HepG2 (cell line): ENCODE measurements around the gene P2RX1. TPM values are rescaled to one million over a fixed set of nuclear protein-coding genes. Genes with fewer than 3 reads are reported as not detected.

Experiments used
- ATAC-seq: fragments of 200-7000 bp; cut with Tn5 transposase; 3 replicates; pipeline ENCODE4 v1.9.1; 2020; ENCODE audit warnings: mild to moderate bottlenecking, moderate library complexity
- BruUV-seq: library from RNA; stranded (reverse); fragments of 400-500 nt; replicated peaks from 2 replicates; lab custom pipeline; 2021; lab: Mats Ljungman, UMichigan
- CTCF ChIA-PET: fragments of 300-600 bp; formaldehyde crosslinking; extraction: SDS; loops from one replicate; lab custom pipeline; 2021; ENCODE audit warnings: low total read pairs, inconsistent platforms, low intra/inter-chr PET ratio; lab: Yijun Ruan, JAX
- POLR2A ChIA-PET: fragments of 350-600 bp; sonication (Branson Sonifier 250); formaldehyde crosslinking; loops from one replicate; lab custom pipeline; 2020; ENCODE audit warnings: antibody characterized with exemption, inconsistent platforms; lab: Yijun Ruan, JAX
- DNase-seq: peaks from one replicate; pipeline ENCODE4 v3.0.0-alpha.2; 2015; ENCODE audit warnings: low spot score
- FAIRE-seq: peaks from 3 replicates; lab custom pipeline; 2011; peaks lifted over from hg19 to GRCh38; lab: Jason Lieb, UNC
- H2AFZ ChIP-seq: one replicate; pipeline ENCODE4 v1.6.1; 2011; ENCODE audit warnings: low read length, inconsistent platforms
- H3K27ac ChIP-seq: fragments of 300-600 bp; 3 replicates; pipeline ENCODE4 v1.8.0; 2011; ENCODE audit warnings: mixed run types, mild to moderate bottlenecking, mixed read lengths, low read length, inconsistent platforms; ENCODE audit not compliant: insufficient read depth; ENCODE audit errors: extremely low read length
- H3K27me3 ChIP-seq, 2 experiments: fragments of 200-600 bp in 1 of 2; 2 replicates in 1 of 2; 3 replicates in 1 of 2; pipeline versions ENCODE4 v1.6.0 to v1.8.0; 2011; ENCODE audit warnings: low read length in 2 of 2, mild to moderate bottlenecking in 2 of 2, moderate library complexity in 2 of 2, inconsistent platforms in 1 of 2; ENCODE audit not compliant: insufficient read depth in 2 of 2, control insufficient read depth in 1 of 2
- H3K36me3 ChIP-seq, 2 experiments: fragments of 200-600 bp in 1 of 2; replicated peaks in 1 of 2; 2 replicates in 1 of 2; 3 replicates in 1 of 2; pipeline versions ENCODE4 v1.5.1 to v1.8.0; 2011; ENCODE audit warnings: low read length in 2 of 2, inconsistent platforms in 1 of 2; ENCODE audit not compliant: insufficient read depth in 2 of 2, control insufficient read depth in 1 of 2
- H3K4me1 ChIP-seq: 2 replicates; pipeline ENCODE4 v1.5.1; 2012; ENCODE audit warnings: low read length, inconsistent platforms; ENCODE audit not compliant: insufficient read depth
- H3K4me2 ChIP-seq: 2 replicates; pipeline ENCODE4 v1.6.0; 2011; ENCODE audit warnings: low read depth, low read length, inconsistent platforms
- H3K4me3 ChIP-seq, 3 experiments: fragments of 200-600 bp in 1 of 3; sonication (generic), shearing (Covaris generic) in 1 of 3; replicated peaks in 1 of 3; 2 replicates each; pipeline ENCODE4 v1.5.1; 2011 to 2016; ENCODE audit warnings: low read length in 3 of 3, inconsistent platforms in 2 of 3, low read depth in 2 of 3, mild to moderate bottlenecking in 2 of 3, control low read depth in 1 of 3, mixed read lengths in 1 of 3; ENCODE audit not compliant: insufficient read depth in 1 of 3
- H3K79me2 ChIP-seq: one replicate; pipeline ENCODE4 v1.6.1; 2011; ENCODE audit warnings: low read length, inconsistent platforms; ENCODE audit not compliant: insufficient read depth
- H3K9ac ChIP-seq: 2 replicates; pipeline ENCODE4 v1.6.0; 2011; ENCODE audit warnings: mild to moderate bottlenecking, low read depth, low read length, inconsistent platforms; ENCODE audit not compliant: insufficient read depth
- H3K9me3 ChIP-seq: 2 replicates; pipeline ENCODE4 v1.5.1; 2012; ENCODE audit warnings: mild to moderate bottlenecking, low read length
- H4K20me1 ChIP-seq: 2 replicates; pipeline ENCODE4 v1.6.0; 2011; ENCODE audit warnings: inconsistent platforms, mild to moderate bottlenecking, low read length, moderate library complexity; ENCODE audit not compliant: insufficient read depth
- ISX ChIP-seq: sonication (generic); formaldehyde crosslinking; conservative IDR thresholded peaks from 2 replicates; pipeline ENCODE4 v1.5.0; 2020; ENCODE audit warnings: missing genetic modification reagents
- JUND ChIP-seq: sonication (generic); formaldehyde crosslinking; IDR thresholded peaks from 2 replicates; pipeline ENCODE4 v1.8.0; 2022; ENCODE audit warnings: mild to moderate bottlenecking, missing genetic modification reagents
- NONO ChIP-seq, 2 experiments: fragments of 450-650 bp in 1 of 2; sonication (generic) in 1 of 2; formaldehyde crosslinking in 1 of 2; IDR thresholded peaks in 1 of 2; conservative IDR thresholded peaks in 1 of 2; 2 replicates each; pipeline versions ENCODE4 v1.6.1 to v1.8.0; 2017 to 2022; ENCODE audit warnings: mild to moderate bottlenecking in 1 of 2, missing genetic modification reagents in 1 of 2, moderate library complexity in 1 of 2
- NR0B2 ChIP-seq: sonication (generic); formaldehyde crosslinking; IDR thresholded peaks from 2 replicates; pipeline ENCODE4 v1.4.0; 2020; ENCODE audit warnings: mild to moderate bottlenecking, missing genetic modification reagents
- NR1H2 ChIP-seq: sonication (generic); formaldehyde crosslinking; IDR thresholded peaks from 2 replicates; pipeline ENCODE4 v1.8.1; 2022; ENCODE audit warnings: low read depth, missing genetic modification reagents, borderline replicate concordance
- SPEN ChIP-seq: sonication (generic); formaldehyde crosslinking; IDR thresholded peaks from 2 replicates; pipeline ENCODE4 v1.5.1; 2020; ENCODE audit warnings: low read depth, mild to moderate bottlenecking, missing genetic modification reagents
- SSRP1 ChIP-seq: IDR thresholded peaks from 2 replicates; pipeline ENCODE4 v1.6.1; 2016; ENCODE audit warnings: control low read depth
- ZBTB3 ChIP-seq: sonication (generic); formaldehyde crosslinking; IDR thresholded peaks from 2 replicates; pipeline ENCODE4 v1.4.0; 2020; ENCODE audit warnings: low read depth, mild to moderate bottlenecking, moderate library complexity, missing genetic modification reagents, borderline replicate concordance
- ZNF124 ChIP-seq: sonication (generic); formaldehyde crosslinking; IDR thresholded peaks from 2 replicates; pipeline ENCODE4 v1.4.0; 2020; ENCODE audit warnings: missing genetic modification reagents
- WGBS: methylation state at CpG from one replicate; pipeline ENCODE4 v1.1.6; 2017; ENCODE audit warnings: low lambda C conversion rate; 5-methylcytosine and 5-hydroxymethylcytosine counted together
- in situ Hi-C: cut with HindIII; loops from 2 replicates; pipeline ENCODE4 v1.10.0; 2017; ENCODE audit warnings: low pct_unique_long_range_greater_than_20kb; ENCODE audit not compliant: extremely low pct_ligation_motif_present
- intact Hi-C: fragments of 100-400 bp; cut with micrococcal nuclease; formaldehyde crosslinking; loops from one replicate; pipeline ENCODE4 v1.10.0; 2022; ENCODE audit not compliant: unreplicated experiment
- polyA plus RNA-seq, 8 experiments: library from polyadenylated mRNA; depleted of rRNA in 3 of 8; stranded (reverse) in 7 of 8; unstranded in 1 of 8; fragments of >200 nt; fragmentation: Illumina TruSeq in 4 of 8; extraction: Trizol in 4 of 8; gene quantifications; 2 replicates each; pipeline versions ENCODE4 v1.2.1 to v1.2.3, GENCODE V29; 2011 to 2016; ENCODE audit warnings: low read depth in 4 of 8, missing spikeins in 1 of 8, mixed read lengths in 1 of 8; ENCODE audit not compliant: insufficient read depth in 1 of 8
- total RNA-seq, 5 experiments: library from RNA; depleted of rRNA; stranded (reverse); fragments of >200 nt; fragmentation: Illumina TruSeq; extraction: Trizol; gene quantifications; 2 replicates each; pipeline ENCODE4 v1.2.3, GENCODE V29; 2016; ENCODE audit warnings: low read depth in 1 of 5
- TF ChIP-seq, protein P1 (sequence below): sonication (generic); formaldehyde crosslinking; IDR thresholded peaks from 2 replicates; pipeline ENCODE4 v1.5.1; 2020; ENCODE audit warnings: missing genetic modification reagents, mild to moderate bottlenecking, borderline replicate concordance
- TF ChIP-seq, protein P2 (sequence below): sonication (generic); formaldehyde crosslinking; IDR thresholded peaks from 2 replicates; pipeline ENCODE4 v1.4.0; 2020; ENCODE audit warnings: missing genetic modification reagents, borderline replicate concordance
- TF ChIP-seq, protein P3 (sequence below): sonication (generic); formaldehyde crosslinking; IDR thresholded peaks from 2 replicates; pipeline ENCODE4 v1.4.0; 2020; ENCODE audit warnings: mild to moderate bottlenecking, missing genetic modification reagents

P2RX1 gene
- total and polyA plus RNA-seq, 2 of the 13 experiments (the other 11 are each of a cell fraction or from before 2014, with no cell fraction given): 0.04 to 0.50 TPM

DNA sequence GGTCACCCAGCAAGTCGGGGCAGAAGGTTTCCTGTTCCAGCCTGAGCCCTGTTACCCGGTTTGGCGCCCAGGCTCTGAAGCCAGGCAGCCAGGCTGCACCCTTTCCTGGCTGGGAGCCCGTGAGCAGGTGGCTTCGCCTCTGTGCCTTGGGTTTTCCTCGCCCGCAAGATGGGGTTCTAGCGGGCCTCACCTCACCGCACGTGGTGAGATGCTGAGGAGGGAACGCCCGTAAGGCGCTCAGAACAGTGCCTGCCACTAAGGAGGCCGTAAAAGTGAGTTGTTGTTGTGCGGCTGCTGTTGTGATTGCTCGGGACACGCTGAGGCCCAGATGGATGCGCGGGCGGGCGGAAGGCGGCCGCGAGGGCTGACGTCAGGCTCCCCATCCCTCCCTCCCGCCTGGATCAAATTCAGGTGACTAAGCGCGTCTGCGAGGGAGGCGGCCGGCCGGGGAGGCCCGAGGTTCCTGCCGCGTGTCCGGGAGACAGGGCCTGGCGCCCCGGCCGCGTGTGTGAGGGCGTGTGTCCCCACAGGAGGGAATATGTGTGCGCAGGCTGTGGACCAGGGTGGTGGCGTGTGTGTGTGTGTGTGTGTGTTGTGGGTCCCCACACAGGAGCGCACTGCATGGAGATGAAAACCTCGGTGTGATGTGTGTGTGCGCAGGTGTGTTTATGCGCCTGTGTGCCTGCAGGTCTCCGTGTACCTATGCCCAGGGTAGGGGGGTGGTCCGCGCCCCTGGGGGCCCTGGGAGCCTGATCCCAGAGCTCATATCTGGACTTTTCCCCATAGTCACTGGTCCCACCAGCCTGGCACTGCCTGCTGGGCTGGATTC lies 27.7 kb downstream of the P2RX1 start:
- 91% methylated on average over 43 of the region's 50 CpGs for WGBS
- no peaks in the 10 kb centered on the region; a peak in 1 of 5 replicates for H3K36me3 ChIP-seq
- no peaks in the 10 kb centered on the region for H3K27me3 ChIP-seq
- no peak for ATAC-seq
- H3K4me1 ChIP-seq: peaks cover 14% of the 10 kb centered on the region
- FAIRE-seq: no peak
- no TSS peak for BruUV-seq
- POLR2A ChIA-PET: no interaction called here
- H3K4me3 ChIP-seq: no peak overlapping the region
- H3K79me2 ChIP-seq: no peaks in the 10 kb centered on the region
- no peak for TF ChIP-seq NR1H2 (CRISPR knock-in tag)
- no peak for TF ChIP-seq JUND (CRISPR knock-in tag)
- no peak for TF ChIP-seq ZNF124 (CRISPR knock-in tag)
- no peak for TF ChIP-seq NONO (IDR thresholded peaks at IDR 0.05)
- no peak for TF ChIP-seq NONO (CRISPR knock-in tag; conservative IDR thresholded peaks at IDR 0.05)
- TF ChIP-seq, protein P1, sequence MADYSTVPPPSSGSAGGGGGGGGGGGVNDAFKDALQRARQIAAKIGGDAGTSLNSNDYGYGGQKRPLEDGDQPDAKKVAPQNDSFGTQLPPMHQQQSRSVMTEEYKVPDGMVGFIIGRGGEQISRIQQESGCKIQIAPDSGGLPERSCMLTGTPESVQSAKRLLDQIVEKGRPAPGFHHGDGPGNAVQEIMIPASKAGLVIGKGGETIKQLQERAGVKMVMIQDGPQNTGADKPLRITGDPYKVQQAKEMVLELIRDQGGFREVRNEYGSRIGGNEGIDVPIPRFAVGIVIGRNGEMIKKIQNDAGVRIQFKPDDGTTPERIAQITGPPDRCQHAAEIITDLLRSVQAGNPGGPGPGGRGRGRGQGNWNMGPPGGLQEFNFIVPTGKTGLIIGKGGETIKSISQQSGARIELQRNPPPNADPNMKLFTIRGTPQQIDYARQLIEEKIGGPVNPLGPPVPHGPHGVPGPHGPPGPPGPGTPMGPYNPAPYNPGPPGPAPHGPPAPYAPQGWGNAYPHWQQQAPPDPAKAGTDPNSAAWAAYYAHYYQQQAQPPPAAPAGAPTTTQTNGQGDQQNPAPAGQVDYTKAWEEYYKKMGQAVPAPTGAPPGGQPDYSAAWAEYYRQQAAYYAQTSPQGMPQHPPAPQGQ (CRISPR knock-in tag): no peak
- TF ChIP-seq, protein P2, sequence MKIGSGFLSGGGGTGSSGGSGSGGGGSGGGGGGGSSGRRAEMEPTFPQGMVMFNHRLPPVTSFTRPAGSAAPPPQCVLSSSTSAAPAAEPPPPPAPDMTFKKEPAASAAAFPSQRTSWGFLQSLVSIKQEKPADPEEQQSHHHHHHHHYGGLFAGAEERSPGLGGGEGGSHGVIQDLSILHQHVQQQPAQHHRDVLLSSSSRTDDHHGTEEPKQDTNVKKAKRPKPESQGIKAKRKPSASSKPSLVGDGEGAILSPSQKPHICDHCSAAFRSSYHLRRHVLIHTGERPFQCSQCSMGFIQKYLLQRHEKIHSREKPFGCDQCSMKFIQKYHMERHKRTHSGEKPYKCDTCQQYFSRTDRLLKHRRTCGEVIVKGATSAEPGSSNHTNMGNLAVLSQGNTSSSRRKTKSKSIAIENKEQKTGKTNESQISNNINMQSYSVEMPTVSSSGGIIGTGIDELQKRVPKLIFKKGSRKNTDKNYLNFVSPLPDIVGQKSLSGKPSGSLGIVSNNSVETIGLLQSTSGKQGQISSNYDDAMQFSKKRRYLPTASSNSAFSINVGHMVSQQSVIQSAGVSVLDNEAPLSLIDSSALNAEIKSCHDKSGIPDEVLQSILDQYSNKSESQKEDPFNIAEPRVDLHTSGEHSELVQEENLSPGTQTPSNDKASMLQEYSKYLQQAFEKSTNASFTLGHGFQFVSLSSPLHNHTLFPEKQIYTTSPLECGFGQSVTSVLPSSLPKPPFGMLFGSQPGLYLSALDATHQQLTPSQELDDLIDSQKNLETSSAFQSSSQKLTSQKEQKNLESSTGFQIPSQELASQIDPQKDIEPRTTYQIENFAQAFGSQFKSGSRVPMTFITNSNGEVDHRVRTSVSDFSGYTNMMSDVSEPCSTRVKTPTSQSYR (CRISPR knock-in tag): no peak
- no peak for TF ChIP-seq NR0B2 (CRISPR knock-in tag)
- no peak for TF ChIP-seq ZBTB3 (CRISPR knock-in tag)
- no peak for TF ChIP-seq ISX (CRISPR knock-in tag)
- TF ChIP-seq, protein P3, sequence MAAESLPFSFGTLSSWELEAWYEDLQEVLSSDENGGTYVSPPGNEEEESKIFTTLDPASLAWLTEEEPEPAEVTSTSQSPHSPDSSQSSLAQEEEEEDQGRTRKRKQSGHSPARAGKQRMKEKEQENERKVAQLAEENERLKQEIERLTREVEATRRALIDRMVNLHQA (CRISPR knock-in tag): no peak
- TF ChIP-seq SSRP1 (CRISPR knock-in tag): no peak
- TF ChIP-seq SPEN (CRISPR knock-in tag): no peak
- TF ChIP-seq, all 625 proteins: peak for 0
- no peaks in the 10 kb centered on the region for H3K9me3 ChIP-seq
- no peak overlapping the region for H3K9ac ChIP-seq
- H4K20me1 ChIP-seq: no peaks in the 10 kb centered on the region
- no peak overlapping the region for H3K27ac ChIP-seq
- in situ Hi-C loops: no loop called here
- H3K4me2 ChIP-seq: no peak overlapping the region
- intact Hi-C loops: no loop called here
- H2AFZ ChIP-seq: no peak overlapping the region
- DNase-seq: no peak
- CTCF ChIA-PET: no interaction called here
